Upper lobe of right lung (tissue), 1 donor: ENCODE measurements around the gene MEIOB. TPM values are rescaled to one million over a fixed set of nuclear protein-coding genes. Genes with fewer than 3 reads are reported as not detected.
A peak's percentile ranks its signal among the peaks of the same experiment; 100 is the strongest.
"Not testable (repeated sequence)": the region's sequence is repeated elsewhere in the genome, so short reads cannot be mapped to it uniquely, and the experiment has no call there.

ENCODE experiments used
- ATAC-seq: fragments of 200-7000 bp; cut with Tn5 transposase; one replicate; pipeline ENCODE4 v1.9.1; 2020; ENCODE audit warnings: mild to moderate bottlenecking, moderate library complexity
- DNase-seq: peaks from one replicate; pipeline ENCODE4 v3.0.0-alpha.2; 2020
- H3K27ac ChIP-seq: fragments of 200-600 bp; one replicate; pipeline ENCODE4 v1.8.0; 2022
- H3K27me3 ChIP-seq: fragments of 200-600 bp; one replicate; pipeline ENCODE4 v1.8.0; 2022; ENCODE audit warnings: mild to moderate bottlenecking
- H3K36me3 ChIP-seq: fragments of 200-600 bp; one replicate; pipeline ENCODE4 v1.8.0; 2022
- H3K4me1 ChIP-seq: fragments of 200-600 bp; one replicate; pipeline ENCODE4 v1.8.0; 2022
- H3K4me3 ChIP-seq: fragments of 200-600 bp; one replicate; pipeline ENCODE4 v1.8.0; 2022; ENCODE audit warnings: mild to moderate bottlenecking
- H3K9me3 ChIP-seq: fragments of 200-600 bp; one replicate; pipeline ENCODE4 v1.8.0; 2022
- intact Hi-C: fragments of 100-400 bp; cut with DNase I; formaldehyde crosslinking; loops from one replicate; pipeline ENCODE4 v1.11.0; 2022
- total RNA-seq: library from RNA; stranded (reverse); fragmentation: NEBNext Ultra II Directional; extraction: Animal tissue kit (Norgen Biotek cat#: 25700); gene quantifications from one replicate; pipeline ENCODE4 v1.2.1, GENCODE V29; 2021
- TF ChIP-seq, protein P1 (sequence below): fragments of 200-600 bp; IDR thresholded peaks from one replicate; pipeline ENCODE4 v1.8.0; 2022; ENCODE audit warnings: antibody characterized with exemption
- donor health status: DM: no; HTN: yes; CAD: no; lungs with severe emphysema.

The MEIOB gene
- total RNA-seq, 1 donor from 2014 or later: not detected

- TF ChIP-seq, protein P1, sequence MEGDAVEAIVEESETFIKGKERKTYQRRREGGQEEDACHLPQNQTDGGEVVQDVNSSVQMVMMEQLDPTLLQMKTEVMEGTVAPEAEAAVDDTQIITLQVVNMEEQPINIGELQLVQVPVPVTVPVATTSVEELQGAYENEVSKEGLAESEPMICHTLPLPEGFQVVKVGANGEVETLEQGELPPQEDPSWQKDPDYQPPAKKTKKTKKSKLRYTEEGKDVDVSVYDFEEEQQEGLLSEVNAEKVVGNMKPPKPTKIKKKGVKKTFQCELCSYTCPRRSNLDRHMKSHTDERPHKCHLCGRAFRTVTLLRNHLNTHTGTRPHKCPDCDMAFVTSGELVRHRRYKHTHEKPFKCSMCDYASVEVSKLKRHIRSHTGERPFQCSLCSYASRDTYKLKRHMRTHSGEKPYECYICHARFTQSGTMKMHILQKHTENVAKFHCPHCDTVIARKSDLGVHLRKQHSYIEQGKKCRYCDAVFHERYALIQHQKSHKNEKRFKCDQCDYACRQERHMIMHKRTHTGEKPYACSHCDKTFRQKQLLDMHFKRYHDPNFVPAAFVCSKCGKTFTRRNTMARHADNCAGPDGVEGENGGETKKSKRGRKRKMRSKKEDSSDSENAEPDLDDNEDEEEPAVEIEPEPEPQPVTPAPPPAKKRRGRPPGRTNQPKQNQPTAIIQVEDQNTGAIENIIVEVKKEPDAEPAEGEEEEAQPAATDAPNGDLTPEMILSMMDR: no peak
- ATAC-seq (peak; percentile 79), DNase-seq (peak; percentile 79)
- Histone ChIP-seq H3K36me3 (no peaks in the 10 kb centered on the region), H3K27ac (no peak overlapping the region), H3K27me3 (peaks cover 14% of the 10 kb centered on the region), H3K4me1 (no peaks in the 10 kb centered on the region), H3K4me3 (no peak overlapping the region), H3K9me3 (no peaks in the 10 kb centered on the region)
- intact Hi-C loops: no loop called here
Measured at GRCh38 chr16:1903845-1904840, 32.2 kb upstream of the MEIOB start.

GRCh38 chr16:1903220-1903574 is 31.2 kb upstream of the MEIOB start:
- intact Hi-C loops: no loop called here
- TF ChIP-seq, protein P1: no peak
- no peaks in the 10 kb centered on the region for H3K36me3 ChIP-seq
- H3K27me3 ChIP-seq: peaks cover 9% of the 10 kb centered on the region
- ATAC-seq (no peak), DNase-seq (no peak)
- H3K4me3 ChIP-seq: no peak overlapping the region
- H3K27ac ChIP-seq: no peak overlapping the region
- no peaks in the 10 kb centered on the region for H3K9me3 ChIP-seq
- no peaks in the 10 kb centered on the region for H3K4me1 ChIP-seq

- DNase-seq: no peak
- no peak for ATAC-seq
- peaks cover 9% of the 10 kb centered on the region for H3K27me3 ChIP-seq
- TF ChIP-seq, protein P1: no peak
- intact Hi-C loops: no loop called here
- H3K36me3 ChIP-seq: no peaks in the 10 kb centered on the region
- no peaks in the 10 kb centered on the region for H3K4me1 ChIP-seq
- H3K27ac ChIP-seq: no peak overlapping the region
- H3K9me3 ChIP-seq: no peaks in the 10 kb centered on the region
- no peak overlapping the region for H3K4me3 ChIP-seq
Measured at GRCh38 chr16:1902547-1903219, 30.7 kb upstream of the MEIOB start.

DNA sequence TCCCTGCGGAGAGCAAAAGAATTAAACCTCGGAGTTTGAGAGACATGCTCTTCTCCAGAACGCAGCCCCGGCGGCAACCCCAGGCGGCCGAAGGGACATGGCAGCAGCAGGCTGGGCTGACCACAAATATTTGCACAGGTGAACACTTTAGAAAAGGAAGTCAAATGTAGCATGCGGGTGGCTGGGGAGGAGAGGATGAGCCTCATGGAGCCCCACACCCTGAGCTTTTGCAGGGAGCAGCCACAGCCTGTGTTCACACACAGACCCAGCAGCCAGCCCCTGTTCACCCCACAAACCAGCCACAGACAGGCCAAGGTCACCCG is 28.4 kb upstream of the MEIOB start:
- no peak for DNase-seq
- ATAC-seq: peak; percentile 54
- Histone ChIP-seq H3K9me3 (no peaks in the 10 kb centered on the region), H3K27ac (no peak overlapping the region), H3K27me3 (peaks cover 9% of the 10 kb centered on the region), H3K4me3 (no peak overlapping the region), H3K4me1 (no peaks in the 10 kb centered on the region), H3K36me3 (no peaks in the 10 kb centered on the region)
- intact Hi-C loops: no loop called here
- TF ChIP-seq, protein P1: no peak

- intact Hi-C loops: no loop called here
- Histone ChIP-seq H3K4me3 (no peak overlapping the region), H3K4me1 (no peaks in the 10 kb centered on the region), H3K9me3 (no peaks in the 10 kb centered on the region), H3K27ac (no peak overlapping the region), H3K27me3 (peaks cover 9% of the 10 kb centered on the region), H3K36me3 (no peaks in the 10 kb centered on the region)
- peak; percentile 71 for ATAC-seq
- DNase-seq: no peak
- TF ChIP-seq, protein P1: no peak
Measured at GRCh38 chr16:1899641-1900451, 27.9 kb upstream of the MEIOB start.

- ATAC-seq, DNase-seq, H3K9me3 ChIP-seq, H3K36me3 ChIP-seq, intact Hi-C loops, H3K4me3 ChIP-seq, H3K27ac ChIP-seq, H3K4me1 ChIP-seq: not testable (repeated sequence)
- H3K27me3 ChIP-seq: peaks cover 13% of the 10 kb centered on the region
Measured at GRCh38 chr16:1897692-1898091, 25.7 kb upstream of the MEIOB start.
